ENCODE measurements around the gene NRBP1. TPM values are rescaled to one million over a fixed set of nuclear protein-coding genes. Genes with fewer than 3 reads are reported as not detected.

Gene NRBP1
- total and polyA plus RNA-seq, 2 of the 8 experiments (the other 6 are each of a cell fraction or from before 2014, with no cell fraction given) = 115 to 145 TPM

GRCh38 chr2:27448381-27448780, 19.9 kb downstream of the NRBP1 start:
- Histone ChIP-seq H3K27me3 (replicated peaks in 1 of 4; ENCODE audit: control insufficient read depth in 3 of 4, extremely low read depth in 1 of 4, insufficient read depth in 3 of 4, low read length in 3 of 4) (no peaks in the 10 kb centered on the region), H2BK15ac (ENCODE audit: low read length) (no peak overlapping the region), H2BK12ac (ENCODE audit: low read depth, low read length) (no peak overlapping the region), H3K79me2 (ENCODE audit: control insufficient read depth in 1 of 2, insufficient read depth in 2 of 2, low read length in 2 of 2) (no peaks in the 10 kb centered on the region), H3K9ac (replicated peaks in 1 of 4; ENCODE audit: extremely low read depth in 1 of 4, low read depth in 3 of 4, low read length in 3 of 4) (no peak overlapping the region), H3K14ac (ENCODE audit: insufficient read length) (no peak overlapping the region), H4K91ac (replicated peaks; ENCODE audit: insufficient read length, low read length) (no peak overlapping the region), H3K36me3 (ENCODE audit: control insufficient read depth in 2 of 4, insufficient read depth in 4 of 4, low read length in 3 of 4) (peaks cover 0 to 13% (median 4%) of the 10 kb centered on the region in 4 experiments; a peak in 4 of 8 replicates), H3K4me2 (ENCODE audit: insufficient read depth in 1 of 2, low read depth in 2 of 2, low read length in 2 of 2) (no peak overlapping the region), H3K4me3 (ENCODE audit: extremely low read depth in 1 of 4, insufficient read depth in 2 of 4, low read depth in 3 of 4, low read length in 4 of 4) (no peak overlapping the region), H2AK5ac (ENCODE audit: low read depth, low read length) (no peak overlapping the region), H3K9me3 (ENCODE audit: insufficient read depth in 2 of 2, low read depth in 1 of 2, low read length in 1 of 2) (no peaks in the 10 kb centered on the region), H2AFZ (ENCODE audit: low read length) (no peak overlapping the region), H2BK20ac (ENCODE audit: low read length) (no peak overlapping the region), H2BK120ac (replicated peaks; ENCODE audit: low read depth, low read length) (no peak overlapping the region), H3K79me1 (ENCODE audit: low read depth, low read length) (no peaks in the 10 kb centered on the region), H3K56ac (replicated peaks; ENCODE audit: insufficient read length, low read depth, low read length) (no peak overlapping the region), H2BK5ac (ENCODE audit: low read depth, low read length) (no peak overlapping the region), H3K4me1 (replicated peaks in 1 of 4; ENCODE audit: control insufficient read depth in 3 of 4, insufficient read depth in 4 of 4, low read length in 3 of 4) (peaks cover 0 to under 1% (median 0%) of the 10 kb centered on the region in 4 experiments; a peak in 2 of 7 replicates), H3K23ac (ENCODE audit: insufficient read length) (no peak overlapping the region), H4K5ac (ENCODE audit: insufficient read length, low read depth, low read length) (no peak overlapping the region), H3K23me2 (ENCODE audit: low read depth, low read length) (no peaks in the 10 kb centered on the region), H4K20me1 (replicated peaks in 1 of 2; ENCODE audit: control insufficient read depth in 1 of 2, insufficient read depth in 2 of 2, low read length in 2 of 2) (peaks cover 0 to 2% of the 10 kb centered on the region in 2 experiments), H3K18ac (ENCODE audit: extremely low read depth, low read length) (no peak overlapping the region), H4K8ac (ENCODE audit: extremely low read depth, insufficient read depth, low read length) (no peak overlapping the region), H3K27ac (ENCODE audit: low read depth, low read length) (no peak overlapping the region), H3K4ac (replicated peaks; ENCODE audit: insufficient read length, low read depth, low read length) (no peak overlapping the region)
- ChIA-PET POLR2A (ENCODE audit: partially characterized antibody) (interaction anchor here (0.6 to 3.5 kb wide), 2 partner anchors 9 to 19 kb away, joined by 3 to 17 read pairs; partner anchors contain the start of gene NRBP1), CTCF (ENCODE audit: partially characterized antibody) (interaction anchor here (1.2 to 1.5 kb wide), 4 partner anchors 13 to 68 kb away, joined by 3 to 4 read pairs (median 4); partner anchors contain the start of gene ZNF513)
- 62% methylated on average over 3 of the region's 3 CpGs; no CpG with 5 or more reads in 1 of the 2 experiments for WGBS, 2 experiments (ENCODE audit: extremely low coverage in 1 of 2, insufficient coverage in 1 of 2, insufficient read length in 1 of 2, insufficient replicate concordance in 2 of 2, low coverage in 1 of 2, low lambda C conversion rate in 2 of 2, missing lambda C conversion rate in 1 of 2)
- no peak for FAIRE-seq
- DNase-seq (ENCODE audit: low read depth in 1 of 2, low spot score in 2 of 2) = no peak
- TF ChIP-seq CHD2 (IDR thresholded peaks at IDR 0.05; ENCODE audit: low read length) (no peak), SAP30 (IDR thresholded peaks at IDR 0.05; ENCODE audit: insufficient read depth, insufficient replicate concordance, low read length) (no peak), CREB1 (IDR thresholded peaks at IDR 0.05) (no peak), KDM5A (IDR thresholded peaks at IDR 0.05; ENCODE audit: low read length) (no peak), SP4 (IDR thresholded peaks at IDR 0.05; ENCODE audit: low read length) (no peak), HDAC2 (IDR thresholded peaks at IDR 0.05; ENCODE audit: borderline replicate concordance in 1 of 2, low read depth in 2 of 2, low read length in 2 of 2) (no peak), ASH2L (IDR thresholded peaks at IDR 0.05; ENCODE audit: low read length) (no peak), SIX5 (IDR thresholded peaks at IDR 0.05; ENCODE audit: low read depth, low read length) (no peak), TAF1 (IDR thresholded peaks at IDR 0.05; ENCODE audit: low read depth, low read length) (no peak), EP300 (IDR thresholded peaks at IDR 0.05; ENCODE audit: borderline replicate concordance in 1 of 2, low read depth in 2 of 2, low read length in 2 of 2) (no peak), SP1 (IDR thresholded peaks at IDR 0.05; ENCODE audit: low read depth, low read length) (no peak), SIN3A (conservative IDR thresholded peaks at IDR 0.05 in 1 of 2, IDR thresholded peaks at IDR 0.05 in 1 of 2; ENCODE audit: low read depth in 1 of 2, low read length in 2 of 2) (no peak)

All from H1 (cell line).